Upper lobe of right lung (tissue), 1 donor: ENCODE measurements around the gene C1QTNF9. TPM values are rescaled to one million over a fixed set of nuclear protein-coding genes. Genes with fewer than 3 reads are reported as not detected.

Source experiments
- ATAC-seq: fragments of 200-7000 bp; cut with Tn5 transposase; one replicate; pipeline ENCODE4 v1.9.1; 2020; ENCODE audit warnings: mild to moderate bottlenecking, moderate library complexity
- DNase-seq: peaks from one replicate; pipeline ENCODE4 v3.0.0-alpha.2; 2020
- H3K27ac ChIP-seq: fragments of 200-600 bp; one replicate; pipeline ENCODE4 v1.8.0; 2022
- H3K27me3 ChIP-seq: fragments of 200-600 bp; one replicate; pipeline ENCODE4 v1.8.0; 2022; ENCODE audit warnings: mild to moderate bottlenecking
- H3K36me3 ChIP-seq: fragments of 200-600 bp; one replicate; pipeline ENCODE4 v1.8.0; 2022
- H3K4me1 ChIP-seq: fragments of 200-600 bp; one replicate; pipeline ENCODE4 v1.8.0; 2022
- H3K4me3 ChIP-seq: fragments of 200-600 bp; one replicate; pipeline ENCODE4 v1.8.0; 2022; ENCODE audit warnings: mild to moderate bottlenecking
- H3K9me3 ChIP-seq: fragments of 200-600 bp; one replicate; pipeline ENCODE4 v1.8.0; 2022
- CTCF ChIP-seq: fragments of 200-600 bp; IDR thresholded peaks from one replicate; pipeline ENCODE4 v1.8.0; 2022; ENCODE audit warnings: antibody characterized with exemption
- intact Hi-C: fragments of 100-400 bp; cut with DNase I; formaldehyde crosslinking; loops from one replicate; pipeline ENCODE4 v1.11.0; 2022
- total RNA-seq: library from RNA; stranded (reverse); fragmentation: NEBNext Ultra II Directional; extraction: Animal tissue kit (Norgen Biotek cat#: 25700); gene quantifications from one replicate; pipeline ENCODE4 v1.2.1, GENCODE V29; 2021
- donor health status: DM: no; HTN: yes; CAD: no; lungs with severe emphysema.

Gene C1QTNF9
- total RNA-seq, 1 donor from 2014 or later: not detected

- H3K27ac ChIP-seq: peak overlapping the region; percentile 69
- no peaks in the 10 kb centered on the region for H3K27me3 ChIP-seq
- H3K4me1 ChIP-seq: peaks cover 58% of the 10 kb centered on the region
- TF ChIP-seq CTCF: no peak
- H3K36me3 ChIP-seq: no peaks in the 10 kb centered on the region
- ATAC-seq (no peak), DNase-seq (no peak)
- intact Hi-C loops: no loop called here
- no peaks in the 10 kb centered on the region for H3K9me3 ChIP-seq
- H3K4me3 ChIP-seq: peak overlapping the region; percentile 28
These were observed 41.6 kb upstream of the C1QTNF9 start for GRCh38 chr13:24267801-24268200.

- H3K4me1 ChIP-seq: peaks cover 62% of the 10 kb centered on the region
- peak overlapping the region; percentile 94 for H3K27ac ChIP-seq
- no peaks in the 10 kb centered on the region for H3K36me3 ChIP-seq
- no peaks in the 10 kb centered on the region for H3K27me3 ChIP-seq
- intact Hi-C loops: no loop called here
- no peak overlapping the region for H3K4me3 ChIP-seq
- H3K9me3 ChIP-seq: no peaks in the 10 kb centered on the region
- no peak for ATAC-seq
- DNase-seq: no peak
- TF ChIP-seq CTCF: no peak
These were observed 39.6 kb upstream of the C1QTNF9 start for GRCh38 chr13:24269821-24270220.

- peak; percentile 85 for DNase-seq
- no peaks in the 10 kb centered on the region for H3K27me3 ChIP-seq
- H3K4me3 ChIP-seq: peak overlapping the region; percentile 54
- no peaks in the 10 kb centered on the region for H3K9me3 ChIP-seq
- peak; percentile 81 for ATAC-seq
- peak overlapping the region; percentile 94 for H3K27ac ChIP-seq
- peaks cover 61% of the 10 kb centered on the region for H3K4me1 ChIP-seq
- no peak for TF ChIP-seq CTCF
- intact Hi-C loops: no loop called here
- H3K36me3 ChIP-seq: no peaks in the 10 kb centered on the region
These were observed 38.7 kb upstream of the C1QTNF9 start for GRCh38 chr13:24270639-24271141.

GRCh38 chr13:24271231-24271600, 38.2 kb upstream of the C1QTNF9 start:
- Histone ChIP-seq H3K27ac (peak overlapping the region; percentile 94), H3K9me3 (no peaks in the 10 kb centered on the region), H3K27me3 (no peaks in the 10 kb centered on the region), H3K36me3 (no peaks in the 10 kb centered on the region), H3K4me3 (peak overlapping the region; percentile 54), H3K4me1 (peaks cover 61% of the 10 kb centered on the region)
- intact Hi-C loops: no loop called here
- no peak for DNase-seq
- no peak for TF ChIP-seq CTCF
- ATAC-seq: no peak

GRCh38 chr13:24271601-24272451, 37.6 kb upstream of the C1QTNF9 start:
- peaks cover 66% of the 10 kb centered on the region for H3K4me1 ChIP-seq

More at GRCh38 chr13:24271601-24272451, 37.6 kb upstream of the C1QTNF9 start:
- Histone ChIP-seq H3K9me3 (no peaks in the 10 kb centered on the region), H3K36me3 (no peaks in the 10 kb centered on the region), H3K27ac (peak overlapping the region; percentile 94), H3K4me3 (peak overlapping the region; percentile 54), H3K27me3 (no peaks in the 10 kb centered on the region)
- intact Hi-C loops: no loop called here
- TF ChIP-seq CTCF: no peak
- peak; percentile 88 for DNase-seq
- ATAC-seq: peak; percentile 75
